GM21717 (cell line): ENCODE data around the gene TREX2.

ENCODE experiments used
- ATAC-seq: cut with Tn5 transposase; IDR thresholded peaks from one replicate; pipeline ENCODE4 v1.9.1; 2021; ENCODE audit warnings: mild to moderate bottlenecking, moderate library complexity; ENCODE audit not compliant: unreplicated experiment

Gene TREX2

GRCh38 chrX:153457136-153457825, 11.4 kb upstream of the TREX2 start:
- no peak for ATAC-seq

GRCh38 chrX:153456704-153457103, 10.8 kb upstream of the TREX2 start:
- no peak for ATAC-seq

GRCh38 chrX:153456161-153456560, 10.3 kb upstream of the TREX2 start:
- ATAC-seq: no peak

- no peak for ATAC-seq
These were observed 9.7 kb upstream of the TREX2 start for GRCh38 chrX:153455571-153455970.

GRCh38 chrX:153454901-153455550, 9.2 kb upstream of the TREX2 start:
- ATAC-seq: no peak

- ATAC-seq: no peak
These were observed 5.1 kb upstream of the TREX2 start for GRCh38 chrX:153450949-153451277.

- no peak for ATAC-seq
These were observed 4.5 kb upstream of the TREX2 start for GRCh38 chrX:153450114-153450948.

- no peak for ATAC-seq
These were observed 3.7 kb upstream of the TREX2 start for GRCh38 chrX:153449368-153450113.

GRCh38 chrX:153448556-153449367, 2.9 kb upstream of the TREX2 start:
- no peak for ATAC-seq

GRCh38 chrX:153447581-153447960, 1.7 kb upstream of the TREX2 start:
- no peak for ATAC-seq

- no peak for ATAC-seq
These were observed 1.2 kb upstream of the TREX2 start for GRCh38 chrX:153446950-153447580.

- no peak for ATAC-seq
These were observed 730 bp upstream of the TREX2 start for GRCh38 chrX:153446636-153446936.

GRCh38 chrX:153445106-153445855, 575 bp downstream of the TREX2 start:
- ATAC-seq: no peak

- no peak for ATAC-seq
These were observed 1.4 kb downstream of the TREX2 start for GRCh38 chrX:153444333-153445011.

- no peak for ATAC-seq
These were observed 2.2 kb downstream of the TREX2 start for GRCh38 chrX:153443476-153444332.

- no peak for ATAC-seq
These were observed 3.4 kb downstream of the TREX2 start for GRCh38 chrX:153442463-153442862.

GRCh38 chrX:153441981-153442380, 3.9 kb downstream of the TREX2 start:
- ATAC-seq: no peak

- no peak for ATAC-seq
These were observed 4.6 kb downstream of the TREX2 start for GRCh38 chrX:153441296-153441695.
